Erythroblast (primary cell): ENCODE results near the gene DYTN.

Source experiments
- GATA1 ChIP-seq: IDR thresholded peaks from 2 replicates; pipeline ENCODE4 v1.6.1; 2011; ENCODE audit warnings: low read depth, mild to moderate bottlenecking, control low read depth, low read length, moderate library complexity
- POLR2A ChIP-seq: IDR thresholded peaks from 2 replicates; pipeline ENCODE4 v1.6.1; 2011; ENCODE audit warnings: mild to moderate bottlenecking, low read length

- TF ChIP-seq POLR2A (no peak), GATA1 (no peak)
Observed at GRCh38 chr2:206642075-206643025, 75.8 kb downstream of the DYTN start, which contains the start of gene FAM237A.
